ENCODE measurements around the gene PDCD2L.
"Not testable (repeated sequence)": the region's sequence is repeated elsewhere in the genome, so short reads cannot be mapped to it uniquely, and the experiment has no call there.

PDCD2L gene

GRCh38 chr19:34391813-34392212 lies 12.4 kb upstream of the PDCD2L start:
- no peak for DNase-seq (ENCODE audit: extremely low read depth, insufficient read length)
- no peak for TF ChIP-seq CTCF (IDR thresholded peaks at IDR 0.05; ENCODE audit: insufficient read depth, low read length, poor library complexity, severe bottlenecking)
- Histone ChIP-seq H3K27me3 (replicated peaks; ENCODE audit: control insufficient read depth, insufficient read depth, low read length) (no peaks in the 10 kb centered on the region), H3K4me3 (replicated peaks; ENCODE audit: low read depth, low read length) (no peak overlapping the region), H3K36me3 (ENCODE audit: control insufficient read depth, insufficient read depth, low read length) (peaks cover 47% of the 10 kb centered on the region)

- no peak overlapping the region for H3K4me3 ChIP-seq (replicated peaks; ENCODE audit: low read depth, low read length)
- no peaks in the 10 kb centered on the region for H3K27me3 ChIP-seq (replicated peaks; ENCODE audit: control insufficient read depth, insufficient read depth, low read length)
- H3K36me3 ChIP-seq (ENCODE audit: control insufficient read depth, insufficient read depth, low read length): peaks cover 54% of the 10 kb centered on the region
- DNase-seq (ENCODE audit: extremely low read depth, insufficient read length): no peak
- no peak for TF ChIP-seq CTCF (IDR thresholded peaks at IDR 0.05; ENCODE audit: insufficient read depth, low read length, poor library complexity, severe bottlenecking)
These were observed 11.2 kb upstream of the PDCD2L start for GRCh38 chr19:34393031-34393430.

GRCh38 chr19:34393629-34394028 lies 10.6 kb upstream of the PDCD2L start:
- TF ChIP-seq CTCF (IDR thresholded peaks at IDR 0.05; ENCODE audit: insufficient read depth, low read length, poor library complexity, severe bottlenecking): no peak
- Histone ChIP-seq H3K27me3 (replicated peaks; ENCODE audit: control insufficient read depth, insufficient read depth, low read length) (no peaks in the 10 kb centered on the region), H3K4me3 (replicated peaks; ENCODE audit: low read depth, low read length) (no peak overlapping the region), H3K36me3 (ENCODE audit: control insufficient read depth, insufficient read depth, low read length) (peaks cover 52% of the 10 kb centered on the region)
- DNase-seq (ENCODE audit: extremely low read depth, insufficient read length): no peak

- Histone ChIP-seq H3K36me3 (ENCODE audit: control insufficient read depth, insufficient read depth, low read length) (peaks cover 40% of the 10 kb centered on the region), H3K4me3 (replicated peaks; ENCODE audit: low read depth, low read length) (no peak overlapping the region), H3K27me3 (replicated peaks; ENCODE audit: control insufficient read depth, insufficient read depth, low read length) (no peaks in the 10 kb centered on the region)
- no peak for TF ChIP-seq CTCF (IDR thresholded peaks at IDR 0.05; ENCODE audit: insufficient read depth, low read length, poor library complexity, severe bottlenecking)
- no peak for DNase-seq (ENCODE audit: extremely low read depth, insufficient read length)
These were observed 6.3 kb upstream of the PDCD2L start for GRCh38 chr19:34397853-34398252.

GRCh38 chr19:34399886-34400285 lies 4.3 kb upstream of the PDCD2L start:
- Histone ChIP-seq H3K27me3 (replicated peaks; ENCODE audit: control insufficient read depth, insufficient read depth, low read length) (no peaks in the 10 kb centered on the region), H3K36me3 (ENCODE audit: control insufficient read depth, insufficient read depth, low read length) (peaks cover 30% of the 10 kb centered on the region), H3K4me3 (replicated peaks; ENCODE audit: low read depth, low read length) (no peak overlapping the region)
- TF ChIP-seq CTCF (IDR thresholded peaks at IDR 0.05; ENCODE audit: insufficient read depth, low read length, poor library complexity, severe bottlenecking): no peak
- DNase-seq (ENCODE audit: extremely low read depth, insufficient read length): no peak

- peaks cover 25% of the 10 kb centered on the region for H3K36me3 ChIP-seq (ENCODE audit: control insufficient read depth, insufficient read depth, low read length)
These were observed 3.4 kb upstream of the PDCD2L start for GRCh38 chr19:34400844-34401243.

More at GRCh38 chr19:34400844-34401243, 3.4 kb upstream of the PDCD2L start:
- H3K4me3 ChIP-seq (replicated peaks; ENCODE audit: low read depth, low read length); DNase-seq (ENCODE audit: extremely low read depth, insufficient read length); H3K27me3 ChIP-seq (replicated peaks; ENCODE audit: control insufficient read depth, insufficient read depth, low read length): not testable (repeated sequence)

Measured in GM06990 (cell line).